ENCODE measurements around the gene ALDOC.

ALDOC gene

DNA sequence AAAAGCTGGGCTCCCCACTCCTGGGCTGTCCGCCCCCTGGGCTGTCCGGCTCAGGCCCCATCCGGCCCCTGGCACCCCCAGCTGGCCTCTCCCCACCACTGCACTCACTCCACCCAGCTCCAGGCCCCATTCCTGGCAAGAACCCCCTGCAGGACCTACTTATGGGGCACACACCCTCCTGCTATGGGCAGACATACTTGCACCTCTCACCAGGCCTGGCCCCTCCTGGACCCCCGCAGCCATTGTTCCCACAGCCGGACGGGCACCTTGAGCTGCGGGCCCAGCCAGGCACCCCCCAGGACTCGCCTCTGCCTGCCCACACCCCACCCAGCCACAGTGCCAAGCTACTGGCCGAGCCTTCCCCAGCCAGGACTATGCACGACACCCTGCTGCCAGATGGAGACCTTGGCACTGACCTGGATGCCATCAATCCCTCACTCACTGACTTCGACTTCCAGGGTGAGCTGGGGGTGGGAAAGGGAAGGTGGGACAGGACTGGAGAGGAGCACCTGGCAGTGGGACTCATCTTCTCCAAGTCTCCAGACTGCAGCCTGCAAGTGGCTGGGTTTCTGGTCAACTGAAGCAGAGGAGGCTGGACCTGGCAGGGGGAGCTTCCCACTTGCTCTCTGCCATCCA is 41.8 kb downstream of the ALDOC start:
- TF ChIP-seq MYC (IDR thresholded peaks at IDR 0.05; ENCODE audit: low read depth, low read length) (no peak), POLR2A (IDR thresholded peaks at IDR 0.05; ENCODE audit: extremely low read depth, insufficient read length) (no peak), CTCF (IDR thresholded peaks at IDR 0.05; ENCODE audit: low read depth, low read length) (no peak)
- no peak for DNase-seq (ENCODE audit: low read depth)
- no peak overlapping the region for H3K4me3 ChIP-seq (ENCODE audit: low read depth, low read length)

DNA sequence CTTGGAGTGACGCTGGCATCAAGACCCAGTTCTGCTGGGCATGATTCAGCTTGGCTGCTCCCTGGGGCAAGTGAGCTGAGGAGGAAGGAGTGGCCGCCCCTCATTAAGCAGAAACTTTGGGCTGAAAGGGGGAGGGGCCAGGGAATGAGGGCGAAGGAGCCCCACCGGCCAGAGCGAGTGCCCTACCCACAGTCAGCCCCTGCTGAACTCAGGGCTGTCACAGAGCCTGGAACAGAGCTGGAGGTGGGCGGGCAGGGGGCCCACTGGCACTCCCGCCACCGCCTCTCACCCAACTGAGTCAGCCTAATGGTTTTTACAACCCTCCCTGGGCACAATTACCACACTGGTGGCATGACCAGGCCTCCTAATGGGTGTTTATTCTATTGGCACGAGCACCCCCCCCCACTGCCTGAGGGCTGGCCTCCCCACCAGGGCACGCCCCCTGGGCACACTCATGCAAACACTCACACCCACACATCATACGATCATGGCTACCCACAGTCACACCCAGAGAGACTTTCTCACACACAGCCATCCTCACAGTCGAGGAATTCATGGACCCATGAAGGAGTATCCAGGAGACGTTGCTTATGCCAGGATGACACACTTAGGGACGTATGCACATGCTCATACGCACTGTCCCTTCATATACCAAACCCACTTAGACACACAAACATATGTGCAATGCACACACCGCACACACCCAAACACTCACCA is 43.4 kb downstream of the ALDOC start:
- no peak for TF ChIP-seq CTCF (IDR thresholded peaks at IDR 0.05; ENCODE audit: low read depth, low read length)
- no peak for TF ChIP-seq MAX (IDR thresholded peaks at IDR 0.05; ENCODE audit: low read depth, low read length)
- TF ChIP-seq POLR2A (IDR thresholded peaks at IDR 0.05; ENCODE audit: extremely low read depth, insufficient read length) = no peak
- TF ChIP-seq MYC (IDR thresholded peaks at IDR 0.05; ENCODE audit: low read depth, low read length) = no peak
- DNase-seq (ENCODE audit: low read depth) = no peak
- no peak overlapping the region for H3K4me3 ChIP-seq (ENCODE audit: low read depth, low read length)

GRCh38 chr17:28532050-28532960 is 44.4 kb downstream of the ALDOC start:
- no peak for DNase-seq (ENCODE audit: low read depth)
- H3K4me3 ChIP-seq (ENCODE audit: low read depth, low read length) = no peak overlapping the region
- no peak for TF ChIP-seq CTCF (IDR thresholded peaks at IDR 0.05; ENCODE audit: low read depth, low read length)
- no peak for TF ChIP-seq MYC (IDR thresholded peaks at IDR 0.05; ENCODE audit: low read depth, low read length)
- TF ChIP-seq MAX (IDR thresholded peaks at IDR 0.05; ENCODE audit: low read depth, low read length) = no peak

- H3K4me3 ChIP-seq (ENCODE audit: low read depth, low read length) = no peak overlapping the region
- no peak for DNase-seq (ENCODE audit: low read depth)
- TF ChIP-seq POLR2A (IDR thresholded peaks at IDR 0.05; ENCODE audit: extremely low read depth, insufficient read length) (no peak), MYC (IDR thresholded peaks at IDR 0.05; ENCODE audit: low read depth, low read length) (no peak), CTCF (IDR thresholded peaks at IDR 0.05; ENCODE audit: low read depth, low read length) (no peak), MAX (IDR thresholded peaks at IDR 0.05; ENCODE audit: low read depth, low read length) (no peak)
Observed at GRCh38 chr17:28530926-28531325, 45.8 kb downstream of the ALDOC start.

DNA sequence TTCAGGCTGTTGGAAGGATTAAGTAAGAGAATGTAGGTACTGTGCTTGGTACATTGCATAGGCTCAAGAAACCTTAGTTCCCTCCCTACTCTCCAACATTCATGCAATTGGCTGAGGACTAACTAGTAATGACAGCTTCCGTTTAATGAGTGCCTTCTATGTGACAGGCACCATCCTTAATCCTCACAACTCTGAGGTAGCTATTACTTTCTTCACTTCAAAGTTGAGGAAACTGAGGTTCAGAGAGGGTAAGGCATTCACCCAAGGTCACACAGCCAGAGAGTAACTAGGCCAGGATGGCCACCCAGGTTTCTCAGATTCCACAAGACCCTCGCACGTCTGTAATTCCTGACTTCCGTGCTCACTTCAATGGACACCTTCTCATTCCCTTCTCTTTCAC is 46.4 kb downstream of the ALDOC start:
- DNase-seq (ENCODE audit: low read depth) = no peak
- TF ChIP-seq POLR2A (IDR thresholded peaks at IDR 0.05; ENCODE audit: extremely low read depth, insufficient read length) (no peak), MYC (IDR thresholded peaks at IDR 0.05; ENCODE audit: low read depth, low read length) (no peak), CTCF (IDR thresholded peaks at IDR 0.05; ENCODE audit: low read depth, low read length) (no peak), MAX (IDR thresholded peaks at IDR 0.05; ENCODE audit: low read depth, low read length) (no peak)
- H3K4me3 ChIP-seq (ENCODE audit: low read depth, low read length) = no peak overlapping the region

Data from NB4 (cell line).